K562 (cell line): ENCODE data around the gene CYBB. TPM values are rescaled to one million over a fixed set of nuclear protein-coding genes. Genes with fewer than 3 reads are reported as not detected.

ENCODE experiments used
- ATAC-seq: fragments of 200-7000 bp; cut with Tn5 transposase; 3 replicates; pipeline ENCODE4 v1.9.1; 2020; ENCODE audit warnings: moderate library complexity
- BruUV-seq: library from RNA; stranded (reverse); fragments of 400-500 nt; replicated peaks from 2 replicates; lab custom pipeline; 2021; lab: Mats Ljungman, UMichigan
- CTCF ChIA-PET: fragments of 300-600 bp; formaldehyde crosslinking; extraction: SDS; loops from one replicate; lab custom pipeline; 2021; ENCODE audit warnings: low intra/inter-chr PET ratio; lab: Yijun Ruan, JAX
- POLR2A ChIA-PET: fragments of 300-600, 350-650 bp; sonication (Branson Sonifier 250); formaldehyde crosslinking; extraction: SDS; loops from one replicate; lab custom pipeline; 2021; ENCODE audit warnings: antibody characterized with exemption, inconsistent platforms; lab: Yijun Ruan, JAX
- DNase-seq, 4 experiments: peaks; one replicate each; pipeline versions ENCODE4 v3.0.0 to v3.0.0-alpha.2; 2011 to 2018; ENCODE audit warnings: low spot score in 3 of 4, mixed read lengths in 3 of 4; ENCODE audit errors: extremely low read depth in 1 of 4
- FAIRE-seq: peaks from 2 replicates; lab custom pipeline; 2011; peaks lifted over from hg19 to GRCh38; lab: Jason Lieb, UNC
- H2AFZ ChIP-seq: 2 replicates; pipeline ENCODE4 v1.6.0; 2011; ENCODE audit warnings: low read depth, low read length, control low read depth, inconsistent platforms
- H3K27ac ChIP-seq: fragments of 200-600 bp; 3 replicates; pipeline ENCODE4 v1.8.0; 2011; ENCODE audit warnings: low read depth, mild to moderate bottlenecking, control low read depth, inconsistent platforms, low read length, moderate library complexity, mixed read lengths; ENCODE audit errors: extremely low read depth
- H3K27me3 ChIP-seq, 2 experiments: fragments of 300-600 bp in 1 of 2; 2 replicates in 1 of 2; 3 replicates in 1 of 2; pipeline versions ENCODE4 v1.6.0 to v1.8.0; 2011; ENCODE audit warnings: inconsistent platforms in 2 of 2, low read length in 2 of 2, mild to moderate bottlenecking in 1 of 2, mixed read lengths in 1 of 2, moderate library complexity in 1 of 2; ENCODE audit not compliant: control insufficient read depth in 2 of 2, insufficient read depth in 2 of 2
- H3K36me3 ChIP-seq: fragments of 300-600 bp; 3 replicates; pipeline ENCODE4 v1.8.0; 2011; ENCODE audit warnings: mild to moderate bottlenecking, low read length, inconsistent platforms; ENCODE audit not compliant: control insufficient read depth, insufficient read depth
- H3K4me1 ChIP-seq, 2 experiments: fragments of 200-600 bp in 1 of 2; replicated peaks in 1 of 2; 2 replicates in 1 of 2; 3 replicates in 1 of 2; pipeline versions ENCODE4 v1.5.1 to v1.8.0; 2011; ENCODE audit warnings: inconsistent platforms in 2 of 2, low read length in 2 of 2, mild to moderate bottlenecking in 1 of 2, mixed read lengths in 1 of 2, moderate library complexity in 1 of 2; ENCODE audit not compliant: control insufficient read depth in 2 of 2, insufficient read depth in 2 of 2
- H3K4me2 ChIP-seq: 2 replicates; pipeline ENCODE4 v1.6.1; 2011; ENCODE audit warnings: low read length, control low read depth, inconsistent platforms, mixed read lengths; ENCODE audit not compliant: insufficient read depth
- H3K4me3 ChIP-seq: fragments of 200-600 bp; sonication (generic), shearing (Covaris generic); 2 replicates; pipeline ENCODE4 v1.5.1; 2016; ENCODE audit warnings: control low read depth, inconsistent platforms
- H3K79me2 ChIP-seq: fragments of 200-600 bp; 3 replicates; pipeline ENCODE4 v1.8.0; 2011; ENCODE audit warnings: low read length, inconsistent platforms; ENCODE audit not compliant: control insufficient read depth, insufficient read depth
- H3K9ac ChIP-seq, 2 experiments: 2 replicates each; pipeline versions ENCODE4 v1.6.0 to v1.6.1; 2011; ENCODE audit warnings: low read depth in 2 of 2, low read length in 2 of 2, control low read depth in 1 of 2, inconsistent platforms in 1 of 2, mild to moderate bottlenecking in 1 of 2, mixed read lengths in 1 of 2; ENCODE audit not compliant: insufficient read depth in 1 of 2
- H3K9me1 ChIP-seq: one replicate; pipeline ENCODE4 v1.6.0; 2011; ENCODE audit warnings: inconsistent platforms, mild to moderate bottlenecking, low read length, moderate library complexity; ENCODE audit not compliant: control insufficient read depth, insufficient read depth
- H3K9me3 ChIP-seq: replicated peaks from 2 replicates; pipeline ENCODE4 v1.5.1; 2011; ENCODE audit warnings: low read depth, low read length, inconsistent platforms; ENCODE audit not compliant: control insufficient read depth, insufficient read depth
- H4K20me1 ChIP-seq: replicated peaks from 2 replicates; pipeline ENCODE4 v1.6.1; 2011; ENCODE audit warnings: low read length, inconsistent platforms, mixed read lengths; ENCODE audit not compliant: control insufficient read depth, insufficient read depth
- CCAR2 ChIP-seq: fragments of 200-400 bp; formaldehyde crosslinking; IDR thresholded peaks from 2 replicates; pipeline ENCODE4 v1.6.1; 2017; ENCODE audit warnings: mild to moderate bottlenecking, low read depth, low read length
- EGR1 ChIP-seq: fragments of 450-650 bp; conservative IDR thresholded peaks from 2 replicates; pipeline ENCODE4 v1.6.1; 2017; ENCODE audit warnings: mild to moderate bottlenecking
- HNRNPL ChIP-seq: fragments of 200-400 bp; formaldehyde crosslinking; IDR thresholded peaks from 2 replicates; pipeline ENCODE4 v1.6.1; 2017; ENCODE audit warnings: low read depth, mild to moderate bottlenecking, low read length
- RAD21 ChIP-seq, 2 experiments: fragments of 250-450 bp in 1 of 2; fragments of 450-650 bp in 1 of 2; sonication (Bioruptor Pico) in 1 of 2; formaldehyde crosslinking in 1 of 2; IDR thresholded peaks in 1 of 2; conservative IDR thresholded peaks in 1 of 2; 2 replicates each; pipeline versions ENCODE4 v1.4.0 to v1.8.0; 2020 to 2022; ENCODE audit warnings: mild to moderate bottlenecking in 2 of 2, moderate library complexity in 1 of 2
- SNAPC5 ChIP-seq: fragments of 250-450 bp; sonication (Bioruptor Pico); IDR thresholded peaks from 2 replicates; pipeline ENCODE4 v1.8.0; 2021; ENCODE audit warnings: moderate library complexity, mild to moderate bottlenecking, inconsistent platforms
- ZNF239 ChIP-seq: fragments of 250-450 bp; sonication (Bioruptor Pico); IDR thresholded peaks from 2 replicates; pipeline ENCODE4 v1.4.0; 2020; ENCODE audit warnings: mild to moderate bottlenecking
- ZNF668 ChIP-seq: fragments of 250-450 bp; sonication (Bioruptor Pico); IDR thresholded peaks from 2 replicates; pipeline ENCODE4 v1.8.0; 2022; ENCODE audit warnings: mild to moderate bottlenecking, inconsistent platforms
- ZNF785 ChIP-seq: fragments of 250-450 bp; sonication (Bioruptor Pico); IDR thresholded peaks from 2 replicates; pipeline ENCODE4 v1.4.0; 2020; ENCODE audit warnings: mild to moderate bottlenecking
- in situ Hi-C: fragments of 300-500 bp; cut with MboI; formaldehyde crosslinking; loops from 4 replicates; pipeline ENCODE4 v1.15.0; 2018; ENCODE audit warnings: inconsistent platforms, mixed read lengths
- intact Hi-C: fragments of 100-400 bp; cut with micrococcal nuclease; formaldehyde crosslinking; loops from 2 replicates; pipeline ENCODE4 v1.14.2; 2022
- polyA plus RNA-seq, 8 experiments: library from polyadenylated mRNA; depleted of rRNA in 4 of 8; stranded (reverse) in 5 of 8; unstranded in 3 of 8; fragments of >200 nt; fragmentation: Nextera tagmentation in 2 of 8; fragmentation: Illumina TruSeq in 1 of 8; extraction: Ambion mirVana in 2 of 8; extraction: Trizol in 1 of 8; gene quantifications; 2 replicates each; pipeline versions ENCODE4 v1.2.1 to v1.2.3, GENCODE V29; 2011 to 2014; ENCODE audit warnings: inconsistent platforms in 1 of 8, missing spikeins in 1 of 8
- total RNA-seq, 7 experiments: library from RNA; depleted of rRNA in 6 of 7; stranded (reverse); fragments of >200 nt in 6 of 7; fragmentation: Illumina TruSeq in 2 of 7; extraction: Trizol in 2 of 7; gene quantifications; 2 replicates each; pipeline versions ENCODE4 v1.2.1 to v1.2.3, GENCODE V29; 2011 to 2021; ENCODE audit warnings: low replicate concordance in 1 of 7
- TF ChIP-seq, protein P1 (sequence below): fragments of 450-650 bp; IDR thresholded peaks from 2 replicates; pipeline ENCODE4 v1.6.1; 2016

The CYBB gene
- total and polyA plus RNA-seq, 9 of the 15 experiments (the other 6 are each of a cell fraction or from before 2014, with no cell fraction given), result 0.25 to 1.3 (median 0.74) TPM

DNA sequence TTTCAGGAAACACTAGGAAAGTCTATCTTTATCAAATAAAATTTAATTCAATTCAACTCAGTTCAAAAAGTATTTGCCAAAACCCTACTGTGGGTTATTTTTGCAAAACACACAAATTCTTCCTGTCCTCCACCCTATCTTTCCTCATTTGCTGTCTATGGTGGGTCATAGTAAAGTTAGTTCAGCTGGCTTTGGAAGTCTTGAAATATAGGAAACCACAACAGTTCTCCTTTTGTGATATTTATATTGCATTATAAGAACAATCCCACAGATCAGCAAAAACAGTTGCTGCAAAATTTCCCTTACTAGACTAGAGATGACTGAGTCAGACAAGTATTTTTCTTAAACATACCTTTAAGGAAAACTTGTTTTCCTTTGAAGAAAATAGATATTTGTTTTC, 22.2 kb downstream of the CYBB start:
- in situ Hi-C loops, result no loop called here
- Histone ChIP-seq H4K20me1 (no peaks in the 10 kb centered on the region), H3K4me3 (no peak overlapping the region), H3K9me3 (no peaks in the 10 kb centered on the region), H3K27me3 (no peaks in the 10 kb centered on the region), H2AFZ (no peak overlapping the region), H3K36me3 (no peaks in the 10 kb centered on the region), H3K79me2 (no peaks in the 10 kb centered on the region), H3K9ac (no peak overlapping the region), H3K4me2 (no peak overlapping the region), H3K4me1 (no peaks in the 10 kb centered on the region), H3K27ac (no peak overlapping the region), H3K9me1 (no peaks in the 10 kb centered on the region)
- POLR2A ChIA-PET, result no interaction called here
- TF ChIP-seq, protein P1, sequence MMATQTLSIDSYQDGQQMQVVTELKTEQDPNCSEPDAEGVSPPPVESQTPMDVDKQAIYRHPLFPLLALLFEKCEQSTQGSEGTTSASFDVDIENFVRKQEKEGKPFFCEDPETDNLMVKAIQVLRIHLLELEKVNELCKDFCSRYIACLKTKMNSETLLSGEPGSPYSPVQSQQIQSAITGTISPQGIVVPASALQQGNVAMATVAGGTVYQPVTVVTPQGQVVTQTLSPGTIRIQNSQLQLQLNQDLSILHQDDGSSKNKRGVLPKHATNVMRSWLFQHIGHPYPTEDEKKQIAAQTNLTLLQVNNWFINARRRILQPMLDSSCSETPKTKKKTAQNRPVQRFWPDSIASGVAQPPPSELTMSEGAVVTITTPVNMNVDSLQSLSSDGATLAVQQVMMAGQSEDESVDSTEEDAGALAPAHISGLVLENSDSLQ, result no peak
- no peak for TF ChIP-seq SNAPC5 (CRISPR knock-in tag)
- no peak for TF ChIP-seq ZNF785 (CRISPR knock-in tag)
- no peak for TF ChIP-seq RAD21 (CRISPR knock-in tag; conservative IDR thresholded peaks at IDR 0.05 in 1 of 2, IDR thresholded peaks at IDR 0.05 in 1 of 2)
- TF ChIP-seq CCAR2, result no peak
- TF ChIP-seq EGR1, result no peak
- TF ChIP-seq HNRNPL, result no peak
- no peak for TF ChIP-seq ZNF239 (CRISPR knock-in tag)
- TF ChIP-seq ZNF668, result no peak
- DNase-seq, result no peak
- intact Hi-C loops, result no loop called here
- FAIRE-seq, result no peak
- no TSS peak for BruUV-seq
- no peak for ATAC-seq
- CTCF ChIA-PET, result no interaction called here
